ENCODE results near the gene POLL. TPM values are rescaled to one million over a fixed set of nuclear protein-coding genes. Genes with fewer than 3 reads are reported as not detected.

POLL gene
- total and polyA plus RNA-seq, 2 donors (not counting 1 experiment from before 2014, with no cell fraction given), result 10.9 to 15.7 TPM

DNA sequence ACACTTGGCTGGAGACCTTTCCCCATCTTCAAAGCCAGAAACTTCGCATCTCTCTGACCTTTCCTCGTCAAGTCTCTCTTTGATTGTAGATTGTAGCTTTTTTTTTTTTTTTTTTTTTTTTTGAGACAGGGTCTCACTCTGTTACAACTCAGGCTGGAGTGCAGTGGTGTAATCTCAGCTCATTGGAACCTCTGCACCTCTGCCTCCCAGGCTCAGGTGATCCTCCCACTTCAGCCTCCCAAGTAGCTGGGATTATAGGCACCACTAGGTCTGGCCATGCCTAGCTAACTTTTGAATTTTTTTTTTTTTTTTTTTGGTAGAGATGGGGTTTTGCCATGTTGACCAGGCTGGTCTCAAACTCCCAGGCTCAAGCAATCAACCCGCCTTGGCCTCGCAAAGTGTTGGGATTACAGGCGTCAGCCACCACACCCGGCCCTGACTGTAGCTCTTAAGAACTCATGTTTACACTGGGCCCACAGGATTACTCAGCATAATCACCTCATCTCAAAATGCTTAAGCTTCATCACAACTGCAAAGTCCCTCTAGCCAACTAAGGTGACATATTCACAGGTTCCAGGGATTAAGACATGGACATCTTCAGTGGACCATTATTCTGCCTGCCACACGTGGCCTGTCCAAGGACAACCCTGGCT, 11.7 kb downstream of the POLL start:
- no peak overlapping the region for H3K27ac ChIP-seq (ENCODE audit: insufficient read depth, low read length)
- TF ChIP-seq, protein P1, sequence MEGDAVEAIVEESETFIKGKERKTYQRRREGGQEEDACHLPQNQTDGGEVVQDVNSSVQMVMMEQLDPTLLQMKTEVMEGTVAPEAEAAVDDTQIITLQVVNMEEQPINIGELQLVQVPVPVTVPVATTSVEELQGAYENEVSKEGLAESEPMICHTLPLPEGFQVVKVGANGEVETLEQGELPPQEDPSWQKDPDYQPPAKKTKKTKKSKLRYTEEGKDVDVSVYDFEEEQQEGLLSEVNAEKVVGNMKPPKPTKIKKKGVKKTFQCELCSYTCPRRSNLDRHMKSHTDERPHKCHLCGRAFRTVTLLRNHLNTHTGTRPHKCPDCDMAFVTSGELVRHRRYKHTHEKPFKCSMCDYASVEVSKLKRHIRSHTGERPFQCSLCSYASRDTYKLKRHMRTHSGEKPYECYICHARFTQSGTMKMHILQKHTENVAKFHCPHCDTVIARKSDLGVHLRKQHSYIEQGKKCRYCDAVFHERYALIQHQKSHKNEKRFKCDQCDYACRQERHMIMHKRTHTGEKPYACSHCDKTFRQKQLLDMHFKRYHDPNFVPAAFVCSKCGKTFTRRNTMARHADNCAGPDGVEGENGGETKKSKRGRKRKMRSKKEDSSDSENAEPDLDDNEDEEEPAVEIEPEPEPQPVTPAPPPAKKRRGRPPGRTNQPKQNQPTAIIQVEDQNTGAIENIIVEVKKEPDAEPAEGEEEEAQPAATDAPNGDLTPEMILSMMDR (conservative IDR thresholded peaks at IDR 0.05 in 1 of 2, IDR thresholded peaks at IDR 0.05 in 1 of 2; ENCODE audit: low read depth in 1 of 2, low read length in 2 of 2), result no peak
- TF ChIP-seq EZH2 (IDR thresholded peaks at IDR 0.05; ENCODE audit: low read length, missing control alignments), result no peak
- DNase-seq (ENCODE audit: low read depth in 2 of 2), result peak; percentile 24 to 39
- no peaks in the 10 kb centered on the region for H3K79me2 ChIP-seq (ENCODE audit: control insufficient read depth, insufficient read depth, low read length)
- no peak overlapping the region for H2AFZ ChIP-seq (ENCODE audit: low read length)
- H4K20me1 ChIP-seq (ENCODE audit: control insufficient read depth, extremely low read depth, insufficient read depth, low read length), result no peaks in the 10 kb centered on the region
- H3K9ac ChIP-seq (ENCODE audit: insufficient read depth, low read length), result no peak overlapping the region
- peaks cover 2% of the 10 kb centered on the region for H3K9me3 ChIP-seq (ENCODE audit: control insufficient read depth, insufficient read depth, low read depth, low read length)
- H3K36me3 ChIP-seq (ENCODE audit: control insufficient read depth, insufficient read depth, low read length), result peaks cover 8% of the 10 kb centered on the region
- no peak overlapping the region for H3K4me3 ChIP-seq (replicated peaks in 1 of 4; ENCODE audit: control extremely low read depth in 1 of 4, insufficient read depth in 1 of 4, low read depth in 3 of 4, low read length in 4 of 4)
- no peak overlapping the region for H3K4me2 ChIP-seq (ENCODE audit: extremely low read depth, insufficient read depth, low read length)
- no peaks in the 10 kb centered on the region for H3K4me1 ChIP-seq (ENCODE audit: control insufficient read depth, extremely low read depth, insufficient read depth, low read length)
- no peaks in the 10 kb centered on the region for H3K27me3 ChIP-seq (ENCODE audit: control insufficient read depth, insufficient read depth, low read length)

DNA sequence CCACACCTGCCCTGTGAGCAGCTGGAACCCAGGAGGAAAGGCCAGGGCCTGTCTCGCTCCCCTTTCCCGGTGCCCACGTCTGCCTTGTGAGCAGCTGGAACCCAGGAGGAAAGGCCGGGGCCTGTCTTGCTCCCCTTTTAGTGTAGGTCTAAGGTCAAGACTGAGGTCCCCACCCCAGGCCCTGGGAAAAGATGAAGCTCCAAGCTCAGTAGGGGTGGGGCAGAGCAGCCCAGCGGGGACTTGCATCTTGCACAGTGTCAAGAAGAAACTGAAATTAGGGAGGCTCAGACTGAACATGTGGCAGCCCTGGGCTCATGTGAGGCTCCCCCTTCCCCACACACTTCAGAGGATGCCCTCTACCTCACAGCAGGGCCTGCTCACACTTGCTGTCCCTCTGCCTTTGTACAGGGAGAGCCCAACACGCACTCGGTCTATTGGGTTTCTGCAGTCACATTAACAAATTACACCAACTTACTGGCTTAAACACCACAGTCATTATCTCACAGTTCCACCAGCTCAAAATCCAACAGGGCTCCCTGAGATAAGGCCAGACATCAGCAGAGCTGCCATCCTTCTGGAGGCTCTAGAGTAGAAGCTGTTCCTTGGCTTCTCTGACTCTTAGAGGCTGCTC, 12.4 kb downstream of the POLL start:
- peaks cover 2% of the 10 kb centered on the region for H3K9me3 ChIP-seq (ENCODE audit: control insufficient read depth, insufficient read depth, low read depth, low read length)
- H3K9ac ChIP-seq (ENCODE audit: insufficient read depth, low read length), result no peak overlapping the region
- H3K4me3 ChIP-seq (replicated peaks in 1 of 4; ENCODE audit: control extremely low read depth in 1 of 4, insufficient read depth in 1 of 4, low read depth in 3 of 4, low read length in 4 of 4), result no peak overlapping the region
- no peaks in the 10 kb centered on the region for H3K79me2 ChIP-seq (ENCODE audit: control insufficient read depth, insufficient read depth, low read length)
- H2AFZ ChIP-seq (ENCODE audit: low read length), result no peak overlapping the region
- H3K4me2 ChIP-seq (ENCODE audit: extremely low read depth, insufficient read depth, low read length), result no peak overlapping the region
- no peaks in the 10 kb centered on the region for H3K27me3 ChIP-seq (ENCODE audit: control insufficient read depth, insufficient read depth, low read length)
- H4K20me1 ChIP-seq (ENCODE audit: control insufficient read depth, extremely low read depth, insufficient read depth, low read length), result no peaks in the 10 kb centered on the region
- H3K4me1 ChIP-seq (ENCODE audit: control insufficient read depth, extremely low read depth, insufficient read depth, low read length), result peaks cover 3% of the 10 kb centered on the region
- H3K27ac ChIP-seq (ENCODE audit: insufficient read depth, low read length), result no peak overlapping the region
- DNase-seq (ENCODE audit: low read depth in 2 of 2), result no peak
- peaks cover 5% of the 10 kb centered on the region for H3K36me3 ChIP-seq (ENCODE audit: control insufficient read depth, insufficient read depth, low read length)
- TF ChIP-seq, protein P1 (conservative IDR thresholded peaks at IDR 0.05 in 1 of 2, IDR thresholded peaks at IDR 0.05 in 1 of 2; ENCODE audit: low read depth in 1 of 2, low read length in 2 of 2), result no peak
- no peak for TF ChIP-seq EZH2 (IDR thresholded peaks at IDR 0.05; ENCODE audit: low read length, missing control alignments)

DNA sequence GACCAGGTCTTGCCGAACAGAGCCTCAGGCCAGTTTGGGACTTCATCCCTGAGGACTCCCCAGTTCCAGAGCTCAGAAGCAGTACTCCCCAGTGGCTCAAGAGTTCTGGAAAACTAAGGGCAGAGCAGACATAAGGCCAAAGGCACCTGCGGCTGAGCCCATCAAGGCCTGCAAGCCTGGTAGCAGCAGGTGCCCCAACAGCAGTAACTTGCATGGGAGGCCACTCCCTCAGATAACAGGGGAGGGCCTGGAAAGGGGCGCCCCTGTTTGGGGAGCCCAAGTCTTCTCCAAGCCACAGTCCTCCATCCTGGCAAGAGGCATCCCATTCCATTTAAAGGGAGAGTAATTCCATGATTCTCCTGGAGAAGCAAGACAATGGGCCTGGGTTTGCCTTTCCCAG, 13.0 kb downstream of the POLL start:
- no peak overlapping the region for H2AFZ ChIP-seq (ENCODE audit: low read length)
- H3K4me2 ChIP-seq (ENCODE audit: extremely low read depth, insufficient read depth, low read length), result no peak overlapping the region
- peaks cover 3% of the 10 kb centered on the region for H3K4me1 ChIP-seq (ENCODE audit: control insufficient read depth, extremely low read depth, insufficient read depth, low read length)
- no peak overlapping the region for H3K9ac ChIP-seq (ENCODE audit: insufficient read depth, low read length)
- H3K27ac ChIP-seq (ENCODE audit: insufficient read depth, low read length), result no peak overlapping the region
- no peaks in the 10 kb centered on the region for H3K27me3 ChIP-seq (ENCODE audit: control insufficient read depth, insufficient read depth, low read length)
- no peaks in the 10 kb centered on the region for H4K20me1 ChIP-seq (ENCODE audit: control insufficient read depth, extremely low read depth, insufficient read depth, low read length)
- TF ChIP-seq EZH2 (IDR thresholded peaks at IDR 0.05; ENCODE audit: low read length, missing control alignments), result no peak
- TF ChIP-seq, protein P1 (conservative IDR thresholded peaks at IDR 0.05 in 1 of 2, IDR thresholded peaks at IDR 0.05 in 1 of 2; ENCODE audit: low read depth in 1 of 2, low read length in 2 of 2), result no peak
- peaks cover 2% of the 10 kb centered on the region for H3K9me3 ChIP-seq (ENCODE audit: control insufficient read depth, insufficient read depth, low read depth, low read length)
- H3K79me2 ChIP-seq (ENCODE audit: control insufficient read depth, insufficient read depth, low read length), result no peaks in the 10 kb centered on the region
- no peak for DNase-seq (ENCODE audit: low read depth in 2 of 2)
- peaks cover 4% of the 10 kb centered on the region for H3K36me3 ChIP-seq (ENCODE audit: control insufficient read depth, insufficient read depth, low read length)
- H3K4me3 ChIP-seq (replicated peaks in 1 of 4; ENCODE audit: control extremely low read depth in 1 of 4, insufficient read depth in 1 of 4, low read depth in 3 of 4, low read length in 4 of 4), result no peak overlapping the region
